HEK293 (cell line): ENCODE results near the gene FNDC8.

Experiments used
- FEZF1 ChIP-seq: fragments of 450-650 bp; formaldehyde crosslinking; IDR thresholded peaks from 2 replicates; pipeline ENCODE4 v1.5.1; 2016; ENCODE audit warnings: missing biosample characterization, missing genetic modification characterization
- HOXC10 ChIP-seq: sonication (generic); formaldehyde crosslinking; IDR thresholded peaks from 2 replicates; pipeline ENCODE4 v1.8.1; 2023; ENCODE audit warnings: mild to moderate bottlenecking, missing genetic modification reagents
- KLF9 ChIP-seq: fragments of 450-650 bp; formaldehyde crosslinking; IDR thresholded peaks from 2 replicates; pipeline ENCODE4 v1.5.1; 2016; ENCODE audit warnings: missing biosample characterization, missing genetic modification characterization, low read depth
- MEIS1 ChIP-seq: sonication (generic); formaldehyde crosslinking; IDR thresholded peaks from 2 replicates; pipeline ENCODE4 v1.8.1; 2022; ENCODE audit warnings: missing genetic modification reagents, mild to moderate bottlenecking, borderline replicate concordance
- PBX3 ChIP-seq: sonication (generic); formaldehyde crosslinking; IDR thresholded peaks from 2 replicates; pipeline ENCODE4 v1.8.1; 2022; ENCODE audit warnings: mild to moderate bottlenecking, moderate library complexity, missing genetic modification reagents
- SALL2 ChIP-seq: fragments of 450-650 bp; formaldehyde crosslinking; IDR thresholded peaks from 2 replicates; pipeline ENCODE4 v1.5.0; 2017; ENCODE audit warnings: missing biosample characterization, mild to moderate bottlenecking, missing genetic modification characterization, borderline replicate concordance
- ZBTB1 ChIP-seq: fragments of 450-650 bp; formaldehyde crosslinking; IDR thresholded peaks from 2 replicates; pipeline ENCODE4 v1.5.1; 2016; ENCODE audit warnings: missing biosample characterization, missing genetic modification characterization
- ZBTB17 ChIP-seq: fragments of 450-650 bp; formaldehyde crosslinking; IDR thresholded peaks from 2 replicates; pipeline ENCODE4 v1.5.1; 2016; ENCODE audit warnings: missing biosample characterization, missing genetic modification characterization
- ZBTB20 ChIP-seq: fragments of 450-650 bp; formaldehyde crosslinking; IDR thresholded peaks from 2 replicates; pipeline ENCODE4 v1.5.1; 2016; ENCODE audit warnings: missing biosample characterization, missing genetic modification characterization
- ZBTB7A ChIP-seq: fragments of 450-650 bp; formaldehyde crosslinking; IDR thresholded peaks from 2 replicates; pipeline ENCODE4 v1.5.1; 2016; ENCODE audit warnings: low read depth, missing biosample characterization, missing genetic modification characterization
- ZFHX2 ChIP-seq: fragments of 450-650 bp; formaldehyde crosslinking; conservative IDR thresholded peaks from 2 replicates; pipeline ENCODE4 v1.5.1; 2016; ENCODE audit warnings: missing biosample characterization, missing genetic modification characterization
- ZFP3 ChIP-seq: fragments of 450-650 bp; formaldehyde crosslinking; IDR thresholded peaks from 2 replicates; pipeline ENCODE4 v1.5.1; 2016; ENCODE audit warnings: low read depth, missing biosample characterization, missing genetic modification characterization
- ZNF121 ChIP-seq: fragments of 450-650 bp; formaldehyde crosslinking; IDR thresholded peaks from 2 replicates; pipeline ENCODE4 v1.5.1; 2016; ENCODE audit warnings: missing biosample characterization, missing genetic modification characterization
- ZNF221 ChIP-seq: fragments of 450-650 bp; formaldehyde crosslinking; IDR thresholded peaks from 2 replicates; pipeline ENCODE4 v1.5.1; 2017; ENCODE audit warnings: missing biosample characterization, missing genetic modification characterization, borderline replicate concordance
- ZNF37A ChIP-seq: fragments of 450-650 bp; IDR thresholded peaks from 2 replicates; pipeline ENCODE4 v1.5.1; 2018; ENCODE audit warnings: missing biosample characterization, missing genetic modification characterization
- ZNF561 ChIP-seq: fragments of 450-650 bp; IDR thresholded peaks from 2 replicates; pipeline ENCODE4 v1.5.1; 2018; ENCODE audit warnings: missing biosample characterization, missing genetic modification characterization, borderline replicate concordance
- ZNF610 ChIP-seq: fragments of 450-650 bp; formaldehyde crosslinking; IDR thresholded peaks from 2 replicates; pipeline ENCODE4 v1.5.1; 2016; ENCODE audit warnings: missing biosample characterization, missing genetic modification characterization, borderline replicate concordance
- ZNF660 ChIP-seq: fragments of 450-650 bp; IDR thresholded peaks from 2 replicates; pipeline ENCODE4 v1.5.1; 2018; ENCODE audit warnings: missing biosample characterization, mild to moderate bottlenecking, missing genetic modification characterization
- ZNF704 ChIP-seq: fragments of 450-650 bp; formaldehyde crosslinking; IDR thresholded peaks from 2 replicates; pipeline ENCODE4 v1.5.1; 2016; ENCODE audit warnings: missing biosample characterization, missing genetic modification characterization
- ZNF777 ChIP-seq: fragments of 450-650 bp; formaldehyde crosslinking; IDR thresholded peaks from 2 replicates; pipeline ENCODE4 v1.5.1; 2017; ENCODE audit warnings: missing biosample characterization, missing genetic modification characterization, borderline replicate concordance
- ZNF792 ChIP-seq: fragments of 450-650 bp; formaldehyde crosslinking; IDR thresholded peaks from 2 replicates; pipeline ENCODE4 v1.5.1; 2016; ENCODE audit warnings: missing biosample characterization, missing genetic modification characterization
- ZSCAN16 ChIP-seq: fragments of 450-650 bp; formaldehyde crosslinking; IDR thresholded peaks from 2 replicates; pipeline ENCODE4 v1.5.1; 2016; ENCODE audit warnings: missing biosample characterization, missing genetic modification characterization
- TF ChIP-seq, protein P1 (sequence below): fragments of 450-650 bp; formaldehyde crosslinking; IDR thresholded peaks from 2 replicates; pipeline ENCODE4 v1.5.1; 2016; ENCODE audit warnings: missing biosample characterization, missing genetic modification characterization
- TF ChIP-seq, protein P2 (sequence below): fragments of 450-650 bp; formaldehyde crosslinking; IDR thresholded peaks from 2 replicates; pipeline ENCODE4 v1.5.1; 2016; ENCODE audit warnings: missing biosample characterization, missing genetic modification characterization
- TF ChIP-seq, protein P3 (sequence below): fragments of 450-650 bp; formaldehyde crosslinking; IDR thresholded peaks from 2 replicates; pipeline ENCODE4 v1.5.1; 2016; ENCODE audit warnings: missing biosample characterization, missing genetic modification characterization, borderline replicate concordance
- TF ChIP-seq, protein P4 (sequence below): fragments of 450-650 bp; formaldehyde crosslinking; IDR thresholded peaks from 2 replicates; pipeline ENCODE4 v1.5.1; 2016; ENCODE audit warnings: missing biosample characterization, missing genetic modification characterization
- TF ChIP-seq, protein P5 (sequence below): fragments of 450-650 bp; formaldehyde crosslinking; IDR thresholded peaks from 2 replicates; pipeline ENCODE4 v1.5.1; 2016; ENCODE audit warnings: missing biosample characterization, missing genetic modification characterization

Gene FNDC8

DNA sequence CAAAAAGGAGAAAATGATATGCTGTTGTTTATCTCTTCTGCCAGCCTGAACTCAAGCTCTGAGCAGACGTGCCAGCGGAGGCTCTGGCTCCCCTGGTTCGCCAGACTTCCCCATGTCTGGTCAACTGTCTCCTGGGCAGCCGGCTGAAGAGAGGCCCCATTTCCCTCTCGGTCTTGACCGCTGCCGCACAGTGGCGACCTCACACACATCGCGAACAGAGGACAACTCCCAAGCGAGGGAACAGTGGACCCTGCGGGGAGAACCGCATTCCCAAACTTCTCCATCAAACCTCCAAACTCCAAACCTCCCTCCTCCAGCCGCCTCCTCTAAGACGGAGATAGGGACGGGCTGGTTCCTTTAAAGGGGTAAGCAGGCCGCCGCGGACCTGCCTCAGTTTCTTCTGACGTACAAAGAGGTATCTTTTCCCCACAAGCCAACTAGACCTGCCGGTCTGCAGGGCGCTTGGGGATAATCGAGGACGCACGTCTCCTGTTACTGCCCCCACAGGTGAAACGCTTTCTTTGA, 33.0 kb upstream of the FNDC8 start (continued):
- TF ChIP-seq, protein P1, sequence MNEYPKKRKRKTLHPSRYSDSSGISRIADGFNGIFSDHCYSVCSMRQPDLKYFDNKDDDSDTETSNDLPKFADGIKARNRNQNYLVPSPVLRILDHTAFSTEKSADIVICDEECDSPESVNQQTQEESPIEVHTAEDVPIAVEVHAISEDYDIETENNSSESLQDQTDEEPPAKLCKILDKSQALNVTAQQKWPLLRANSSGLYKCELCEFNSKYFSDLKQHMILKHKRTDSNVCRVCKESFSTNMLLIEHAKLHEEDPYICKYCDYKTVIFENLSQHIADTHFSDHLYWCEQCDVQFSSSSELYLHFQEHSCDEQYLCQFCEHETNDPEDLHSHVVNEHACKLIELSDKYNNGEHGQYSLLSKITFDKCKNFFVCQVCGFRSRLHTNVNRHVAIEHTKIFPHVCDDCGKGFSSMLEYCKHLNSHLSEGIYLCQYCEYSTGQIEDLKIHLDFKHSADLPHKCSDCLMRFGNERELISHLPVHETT, result no peak
- no peak for TF ChIP-seq ZNF610
- TF ChIP-seq MEIS1 (CRISPR knock-in tag), result no peak
- no peak for TF ChIP-seq ZSCAN16 (tag by site-specific recombination)
- no peak for TF ChIP-seq PBX3
- no peak for TF ChIP-seq ZNF660 (tag by site-specific recombination)
- TF ChIP-seq FEZF1, result no peak
- TF ChIP-seq, protein P2, sequence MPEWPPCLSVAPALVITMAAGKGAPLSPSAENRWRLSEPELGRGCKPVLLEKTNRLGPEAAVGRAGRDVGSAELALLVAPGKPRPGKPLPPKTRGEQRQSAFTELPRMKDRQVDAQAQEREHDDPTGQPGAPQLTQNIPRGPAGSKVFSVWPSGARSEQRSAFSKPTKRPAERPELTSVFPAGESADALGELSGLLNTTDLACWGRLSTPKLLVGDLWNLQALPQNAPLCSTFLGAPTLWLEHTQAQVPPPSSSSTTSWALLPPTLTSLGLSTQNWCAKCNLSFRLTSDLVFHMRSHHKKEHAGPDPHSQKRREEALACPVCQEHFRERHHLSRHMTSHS (tag by site-specific recombination), result no peak
- no peak for TF ChIP-seq ZBTB1 (tag by site-specific recombination)
- peak; percentile 64; the same call in 1 of the 2 replicates for TF ChIP-seq ZNF777 (tag by site-specific recombination)
- TF ChIP-seq ZFP3 (tag by site-specific recombination), result no peak
- no peak; the same call in 1 of the 2 replicates for TF ChIP-seq ZBTB17 (tag by site-specific recombination)
- TF ChIP-seq ZBTB20 (tag by site-specific recombination), result no peak
- TF ChIP-seq, protein P3, sequence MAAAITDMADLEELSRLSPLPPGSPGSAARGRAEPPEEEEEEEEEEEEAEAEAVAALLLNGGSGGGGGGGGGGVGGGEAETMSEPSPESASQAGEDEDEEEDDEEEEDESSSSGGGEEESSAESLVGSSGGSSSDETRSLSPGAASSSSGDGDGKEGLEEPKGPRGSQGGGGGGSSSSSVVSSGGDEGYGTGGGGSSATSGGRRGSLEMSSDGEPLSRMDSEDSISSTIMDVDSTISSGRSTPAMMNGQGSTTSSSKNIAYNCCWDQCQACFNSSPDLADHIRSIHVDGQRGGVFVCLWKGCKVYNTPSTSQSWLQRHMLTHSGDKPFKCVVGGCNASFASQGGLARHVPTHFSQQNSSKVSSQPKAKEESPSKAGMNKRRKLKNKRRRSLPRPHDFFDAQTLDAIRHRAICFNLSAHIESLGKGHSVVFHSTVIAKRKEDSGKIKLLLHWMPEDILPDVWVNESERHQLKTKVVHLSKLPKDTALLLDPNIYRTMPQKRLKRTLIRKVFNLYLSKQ (tag by site-specific recombination), result no peak
- TF ChIP-seq, protein P4, sequence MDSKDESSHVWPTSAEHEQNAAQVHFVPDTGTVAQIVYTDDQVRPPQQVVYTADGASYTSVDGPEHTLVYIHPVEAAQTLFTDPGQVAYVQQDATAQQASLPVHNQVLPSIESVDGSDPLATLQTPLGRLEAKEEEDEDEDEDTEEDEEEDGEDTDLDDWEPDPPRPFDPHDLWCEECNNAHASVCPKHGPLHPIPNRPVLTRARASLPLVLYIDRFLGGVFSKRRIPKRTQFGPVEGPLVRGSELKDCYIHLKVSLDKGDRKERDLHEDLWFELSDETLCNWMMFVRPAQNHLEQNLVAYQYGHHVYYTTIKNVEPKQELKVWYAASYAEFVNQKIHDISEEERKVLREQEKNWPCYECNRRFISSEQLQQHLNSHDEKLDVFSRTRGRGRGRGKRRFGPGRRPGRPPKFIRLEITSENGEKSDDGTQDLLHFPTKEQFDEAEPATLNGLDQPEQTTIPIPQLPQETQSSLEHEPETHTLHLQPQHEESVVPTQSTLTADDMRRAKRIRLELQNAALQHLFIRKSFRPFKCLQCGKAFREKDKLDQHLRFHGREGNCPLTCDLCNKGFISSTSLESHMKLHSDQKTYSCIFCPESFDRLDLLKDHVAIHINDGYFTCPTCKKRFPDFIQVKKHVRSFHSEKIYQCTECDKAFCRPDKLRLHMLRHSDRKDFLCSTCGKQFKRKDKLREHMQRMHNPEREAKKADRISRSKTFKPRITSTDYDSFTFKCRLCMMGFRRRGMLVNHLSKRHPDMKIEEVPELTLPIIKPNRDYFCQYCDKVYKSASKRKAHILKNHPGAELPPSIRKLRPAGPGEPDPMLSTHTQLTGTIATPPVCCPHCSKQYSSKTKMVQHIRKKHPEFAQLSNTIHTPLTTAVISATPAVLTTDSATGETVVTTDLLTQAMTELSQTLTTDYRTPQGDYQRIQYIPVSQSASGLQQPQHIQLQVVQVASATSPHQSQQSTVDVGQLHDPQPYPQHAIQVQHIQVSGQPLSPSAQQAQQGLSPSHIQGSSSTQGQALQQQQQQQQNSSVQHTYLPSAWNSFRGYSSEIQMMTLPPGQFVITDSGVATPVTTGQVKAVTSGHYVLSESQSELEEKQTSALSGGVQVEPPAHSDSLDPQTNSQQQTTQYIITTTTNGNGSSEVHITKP, result peak; percentile 62; the same call in 1 of the 2 replicates
- TF ChIP-seq ZNF561 (tag by site-specific recombination), result no peak
- no peak for TF ChIP-seq ZBTB7A (tag by site-specific recombination)
- no peak for TF ChIP-seq ZNF792 (tag by site-specific recombination)
- TF ChIP-seq ZNF37A (tag by site-specific recombination), result no peak
- TF ChIP-seq ZNF704, result no peak
- no peak for TF ChIP-seq KLF9 (tag by site-specific recombination)
- no peak for TF ChIP-seq ZNF121 (tag by site-specific recombination)
- no peak for TF ChIP-seq HOXC10 (CRISPR knock-in tag)
- TF ChIP-seq ZFHX2 (tag by site-specific recombination), result no peak
- TF ChIP-seq, protein P5, sequence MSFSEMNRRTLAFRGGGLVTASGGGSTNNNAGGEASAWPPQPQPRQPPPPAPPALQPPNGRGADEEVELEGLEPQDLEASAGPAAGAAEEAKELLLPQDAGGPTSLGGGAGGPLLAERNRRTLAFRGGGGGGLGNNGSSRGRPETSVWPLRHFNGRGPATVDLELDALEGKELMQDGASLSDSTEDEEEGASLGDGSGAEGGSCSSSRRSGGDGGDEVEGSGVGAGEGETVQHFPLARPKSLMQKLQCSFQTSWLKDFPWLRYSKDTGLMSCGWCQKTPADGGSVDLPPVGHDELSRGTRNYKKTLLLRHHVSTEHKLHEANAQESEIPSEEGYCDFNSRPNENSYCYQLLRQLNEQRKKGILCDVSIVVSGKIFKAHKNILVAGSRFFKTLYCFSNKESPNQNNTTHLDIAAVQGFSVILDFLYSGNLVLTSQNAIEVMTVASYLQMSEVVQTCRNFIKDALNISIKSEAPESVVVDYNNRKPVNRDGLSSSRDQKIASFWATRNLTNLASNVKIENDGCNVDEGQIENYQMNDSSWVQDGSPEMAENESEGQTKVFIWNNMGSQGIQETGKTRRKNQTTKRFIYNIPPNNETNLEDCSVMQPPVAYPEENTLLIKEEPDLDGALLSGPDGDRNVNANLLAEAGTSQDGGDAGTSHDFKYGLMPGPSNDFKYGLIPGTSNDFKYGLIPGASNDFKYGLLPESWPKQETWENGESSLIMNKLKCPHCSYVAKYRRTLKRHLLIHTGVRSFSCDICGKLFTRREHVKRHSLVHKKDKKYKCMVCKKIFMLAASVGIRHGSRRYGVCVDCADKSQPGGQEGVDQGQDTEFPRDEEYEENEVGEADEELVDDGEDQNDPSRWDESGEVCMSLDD, result no peak
- TF ChIP-seq ZNF221 (tag by site-specific recombination), result no peak
- no peak for TF ChIP-seq SALL2 (tag by site-specific recombination)
